GM13977 (cell line): ENCODE results near the gene RAC2.

Source experiments
- DNase-seq: peaks from one replicate; pipeline ENCODE4 v3.0.0; 2012; ENCODE audit warnings: low spot score
- in situ Hi-C: fragments of 300-500 bp; cut with MboI; formaldehyde crosslinking; loops from one replicate; pipeline ENCODE4 v1.12.0; 2022; ENCODE audit warnings: low sequenced_read_pairs, low pct_unique_long_range_greater_than_20kb, mixed read lengths, inconsistent platforms; ENCODE audit not compliant: unreplicated experiment
- TF ChIP-seq, protein P1 (sequence below): IDR thresholded peaks from 2 replicates; pipeline ENCODE4 v1.5.1; 2012; ENCODE audit warnings: mild to moderate bottlenecking, control low read depth; ENCODE audit not compliant: insufficient read depth; ENCODE audit errors: extremely low read depth, missing control alignments

RAC2 gene

DNA sequence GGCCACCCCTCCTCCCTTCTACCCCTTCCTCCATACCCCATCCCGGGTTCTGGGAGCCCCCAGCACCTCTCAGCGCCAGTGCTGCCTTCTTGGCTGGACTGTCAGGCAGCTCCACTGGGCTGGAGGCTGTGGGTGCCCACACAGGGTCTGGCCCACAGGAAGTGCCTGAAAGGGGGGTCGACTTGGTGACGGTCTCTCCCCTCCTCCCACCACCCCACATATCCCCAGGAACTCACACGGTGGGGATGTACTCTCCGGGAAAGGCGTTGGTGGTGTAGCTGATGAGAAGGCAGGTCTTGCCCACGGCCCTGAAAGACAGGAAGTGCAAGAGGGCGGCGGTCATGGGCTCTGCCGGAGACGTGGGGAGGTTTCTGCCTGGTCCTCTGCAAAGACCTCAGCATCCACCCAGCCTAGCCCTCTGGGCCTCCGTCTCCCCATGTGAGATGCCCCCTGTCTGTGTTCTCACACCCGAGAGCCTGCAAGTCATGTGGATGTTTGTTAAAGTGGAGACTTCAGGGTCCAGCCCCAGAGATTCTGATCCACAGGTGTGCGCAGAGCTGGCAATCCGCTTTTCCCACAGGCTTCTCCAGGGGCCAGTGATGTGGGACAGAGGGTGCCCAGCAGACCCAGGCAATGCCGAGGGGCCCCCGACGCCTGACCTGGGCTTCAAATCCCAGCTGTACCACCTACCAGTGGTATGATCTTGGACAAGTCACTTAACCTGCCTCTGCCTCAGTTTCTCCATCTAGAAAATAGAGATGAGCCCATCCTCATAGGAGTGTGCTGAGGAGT is 2.5 kb downstream of the RAC2 start:
- no peak for DNase-seq
- TF ChIP-seq, protein P1, sequence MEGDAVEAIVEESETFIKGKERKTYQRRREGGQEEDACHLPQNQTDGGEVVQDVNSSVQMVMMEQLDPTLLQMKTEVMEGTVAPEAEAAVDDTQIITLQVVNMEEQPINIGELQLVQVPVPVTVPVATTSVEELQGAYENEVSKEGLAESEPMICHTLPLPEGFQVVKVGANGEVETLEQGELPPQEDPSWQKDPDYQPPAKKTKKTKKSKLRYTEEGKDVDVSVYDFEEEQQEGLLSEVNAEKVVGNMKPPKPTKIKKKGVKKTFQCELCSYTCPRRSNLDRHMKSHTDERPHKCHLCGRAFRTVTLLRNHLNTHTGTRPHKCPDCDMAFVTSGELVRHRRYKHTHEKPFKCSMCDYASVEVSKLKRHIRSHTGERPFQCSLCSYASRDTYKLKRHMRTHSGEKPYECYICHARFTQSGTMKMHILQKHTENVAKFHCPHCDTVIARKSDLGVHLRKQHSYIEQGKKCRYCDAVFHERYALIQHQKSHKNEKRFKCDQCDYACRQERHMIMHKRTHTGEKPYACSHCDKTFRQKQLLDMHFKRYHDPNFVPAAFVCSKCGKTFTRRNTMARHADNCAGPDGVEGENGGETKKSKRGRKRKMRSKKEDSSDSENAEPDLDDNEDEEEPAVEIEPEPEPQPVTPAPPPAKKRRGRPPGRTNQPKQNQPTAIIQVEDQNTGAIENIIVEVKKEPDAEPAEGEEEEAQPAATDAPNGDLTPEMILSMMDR, result no peak
- in situ Hi-C loops, result no loop called here

- in situ Hi-C loops, result no loop called here
- DNase-seq, result no peak
- TF ChIP-seq, protein P1, result no peak
Measured at GRCh38 chr22:37240941-37241320, 3.1 kb downstream of the RAC2 start.

GRCh38 chr22:37240240-37240940 is 3.7 kb downstream of the RAC2 start:
- in situ Hi-C loops, result no loop called here

DNA sequence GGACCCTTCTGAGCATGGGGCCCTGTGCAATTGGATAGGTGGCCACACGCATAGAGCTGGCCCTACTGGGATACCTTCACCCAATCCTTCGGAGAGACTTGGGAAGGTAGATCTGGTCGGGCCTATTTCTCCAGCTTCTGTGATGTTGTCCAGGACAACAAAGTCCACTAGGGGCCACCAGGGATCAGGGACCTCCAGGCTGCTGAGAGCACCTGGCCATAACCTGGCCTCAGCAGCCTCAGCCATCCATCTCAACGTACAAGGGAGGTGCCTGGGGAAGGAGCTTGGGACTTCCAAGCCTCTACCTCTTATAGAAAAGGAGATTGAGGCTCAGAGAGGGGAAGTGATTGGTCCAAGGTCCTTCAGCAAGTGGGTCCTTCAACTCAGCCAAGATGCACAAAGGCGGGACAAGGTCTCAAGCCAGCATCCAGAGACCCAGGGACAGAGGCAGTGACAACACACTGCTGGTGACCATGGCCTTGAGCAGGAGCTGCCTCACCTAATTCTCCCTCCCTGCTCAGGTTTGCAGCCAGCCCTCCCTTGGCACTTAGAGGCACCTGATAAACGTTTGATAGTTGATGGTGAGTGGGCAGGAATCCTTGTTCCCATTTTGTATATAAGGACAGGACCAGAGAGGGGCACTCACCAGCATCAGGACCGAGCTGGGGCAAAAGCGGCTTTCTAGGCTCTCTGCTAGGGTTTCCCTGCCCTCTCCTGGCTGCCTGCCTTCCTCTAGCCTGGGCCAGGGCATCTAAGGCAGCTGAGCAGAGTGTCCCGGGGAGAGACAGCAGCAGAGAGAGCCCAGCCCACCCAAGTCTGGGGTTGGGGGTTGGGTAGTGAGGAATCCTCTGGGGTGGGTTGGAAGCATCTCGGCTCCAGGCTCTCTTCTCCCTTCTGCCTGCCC is 4.5 kb downstream of the RAC2 start:
- TF ChIP-seq, protein P1, result no peak
- no peak for DNase-seq

More at GRCh38 chr22:37240240-37240940, 3.7 kb downstream of the RAC2 start:
- DNase-seq, result no peak
- TF ChIP-seq, protein P1, result no peak

GRCh38 chr22:37237371-37238268 is 6.4 kb downstream of the RAC2 start:
- no peak for DNase-seq
- TF ChIP-seq, protein P1, result no peak
- in situ Hi-C loops, result no loop called here

More for the DNA sequence above, 4.5 kb downstream of the RAC2 start:
- in situ Hi-C loops, result no loop called here
